ENCODE measurements around the gene SPANXN4. TPM values are rescaled to one million over a fixed set of nuclear protein-coding genes. Genes with fewer than 3 reads are reported as not detected.

Gene SPANXN4
- total RNA-seq, 1 donor from 2014 or later: not detected

DNA sequence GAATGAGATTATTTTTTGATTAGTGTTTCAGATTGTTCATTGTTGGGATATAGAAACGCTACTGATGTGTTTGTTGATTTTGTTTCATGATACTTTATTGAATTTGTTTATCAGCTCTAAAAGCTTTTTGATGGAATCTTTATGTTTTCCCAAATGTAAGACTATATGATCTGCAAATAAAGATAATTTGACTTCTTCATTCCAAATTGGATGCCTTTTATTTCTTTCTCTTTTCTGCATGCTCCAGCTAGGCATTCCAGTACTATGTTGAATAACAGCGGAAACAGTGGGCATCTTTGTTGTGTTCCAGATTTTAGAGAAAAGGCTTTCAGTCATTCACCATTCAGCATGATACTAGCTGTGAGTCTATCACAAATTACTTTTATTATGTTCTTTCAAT lies 21.8 kb downstream of the SPANXN4 start:
- Mint-ChIP-seq H3K4me1 (no peaks in the 10 kb centered on the region), H3K36me3 (no peaks in the 10 kb centered on the region), H3K27me3 (ENCODE audit: low read depth) (no peaks in the 10 kb centered on the region), H3K4me3 (no peak overlapping the region), H3K9me3 (peaks cover 69% of the 10 kb centered on the region), H3K27ac (no peak overlapping the region)
- no peak for DNase-seq (ENCODE audit: low spot score in 2 of 2, unreplicated experiment in 2 of 2)
- TF ChIP-seq, protein P1, sequence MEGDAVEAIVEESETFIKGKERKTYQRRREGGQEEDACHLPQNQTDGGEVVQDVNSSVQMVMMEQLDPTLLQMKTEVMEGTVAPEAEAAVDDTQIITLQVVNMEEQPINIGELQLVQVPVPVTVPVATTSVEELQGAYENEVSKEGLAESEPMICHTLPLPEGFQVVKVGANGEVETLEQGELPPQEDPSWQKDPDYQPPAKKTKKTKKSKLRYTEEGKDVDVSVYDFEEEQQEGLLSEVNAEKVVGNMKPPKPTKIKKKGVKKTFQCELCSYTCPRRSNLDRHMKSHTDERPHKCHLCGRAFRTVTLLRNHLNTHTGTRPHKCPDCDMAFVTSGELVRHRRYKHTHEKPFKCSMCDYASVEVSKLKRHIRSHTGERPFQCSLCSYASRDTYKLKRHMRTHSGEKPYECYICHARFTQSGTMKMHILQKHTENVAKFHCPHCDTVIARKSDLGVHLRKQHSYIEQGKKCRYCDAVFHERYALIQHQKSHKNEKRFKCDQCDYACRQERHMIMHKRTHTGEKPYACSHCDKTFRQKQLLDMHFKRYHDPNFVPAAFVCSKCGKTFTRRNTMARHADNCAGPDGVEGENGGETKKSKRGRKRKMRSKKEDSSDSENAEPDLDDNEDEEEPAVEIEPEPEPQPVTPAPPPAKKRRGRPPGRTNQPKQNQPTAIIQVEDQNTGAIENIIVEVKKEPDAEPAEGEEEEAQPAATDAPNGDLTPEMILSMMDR (IDR thresholded peaks at IDR 0.05; ENCODE audit: unreplicated experiment): no peak

DNA sequence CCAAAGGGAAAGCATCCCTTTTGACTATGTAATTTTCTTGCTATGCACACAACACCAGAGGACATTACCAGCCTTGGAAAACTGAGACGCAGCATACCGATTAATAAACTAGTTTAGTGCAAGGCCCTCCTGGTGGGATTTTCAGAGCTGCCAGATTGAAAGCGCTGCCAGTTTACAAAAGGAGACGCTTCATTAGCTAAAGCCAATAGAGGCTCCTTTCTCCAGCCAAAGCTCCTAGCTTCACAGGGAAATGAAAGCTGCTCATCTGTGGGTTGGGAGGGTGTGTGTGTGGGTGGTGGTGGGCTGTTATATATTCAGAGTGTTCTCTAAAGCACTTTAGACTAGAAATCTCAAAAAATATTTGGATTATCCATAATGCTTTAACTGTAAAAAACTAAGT lies 32.4 kb downstream of the SPANXN4 start:
- Mint-ChIP-seq H3K4me1 (no peaks in the 10 kb centered on the region), H3K27me3 (ENCODE audit: low read depth) (no peaks in the 10 kb centered on the region), H3K36me3 (no peaks in the 10 kb centered on the region), H3K4me3 (no peak overlapping the region), H3K27ac (no peak overlapping the region), H3K9me3 (peaks cover 22% of the 10 kb centered on the region)
- DNase-seq (ENCODE audit: low spot score in 2 of 2, unreplicated experiment in 2 of 2): no peak
- TF ChIP-seq, protein P1 (IDR thresholded peaks at IDR 0.05; ENCODE audit: unreplicated experiment): no peak

DNA sequence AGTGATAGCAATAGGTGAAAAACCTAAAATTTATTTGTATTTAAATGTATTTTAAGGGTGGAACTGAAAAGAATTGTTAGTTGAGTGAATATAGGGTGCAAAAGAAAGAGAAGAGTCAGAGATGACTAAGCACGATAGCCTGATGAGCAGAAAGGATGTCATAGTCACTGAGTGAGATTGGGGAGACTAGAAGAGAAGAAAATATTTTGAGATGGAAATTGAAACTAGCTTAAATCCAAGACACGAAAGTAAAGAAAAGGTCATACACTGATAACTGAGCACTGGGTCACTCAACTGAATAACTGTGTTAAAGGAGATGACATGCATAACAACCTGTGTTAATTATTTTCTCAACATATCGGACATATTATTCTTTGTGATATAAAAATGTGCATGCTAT lies 55.5 kb downstream of the SPANXN4 start:
- no peaks in the 10 kb centered on the region for H3K4me1 Mint-ChIP-seq
- no peaks in the 10 kb centered on the region for H3K36me3 Mint-ChIP-seq
- H3K4me3 Mint-ChIP-seq: no peak overlapping the region
- H3K9me3 Mint-ChIP-seq: peaks cover 59% of the 10 kb centered on the region
- H3K27me3 Mint-ChIP-seq (ENCODE audit: low read depth): no peaks in the 10 kb centered on the region
- H3K27ac Mint-ChIP-seq: no peak overlapping the region
- no peak for DNase-seq (ENCODE audit: low spot score in 2 of 2, unreplicated experiment in 2 of 2)
- TF ChIP-seq, protein P1 (IDR thresholded peaks at IDR 0.05; ENCODE audit: unreplicated experiment): no peak

DNA sequence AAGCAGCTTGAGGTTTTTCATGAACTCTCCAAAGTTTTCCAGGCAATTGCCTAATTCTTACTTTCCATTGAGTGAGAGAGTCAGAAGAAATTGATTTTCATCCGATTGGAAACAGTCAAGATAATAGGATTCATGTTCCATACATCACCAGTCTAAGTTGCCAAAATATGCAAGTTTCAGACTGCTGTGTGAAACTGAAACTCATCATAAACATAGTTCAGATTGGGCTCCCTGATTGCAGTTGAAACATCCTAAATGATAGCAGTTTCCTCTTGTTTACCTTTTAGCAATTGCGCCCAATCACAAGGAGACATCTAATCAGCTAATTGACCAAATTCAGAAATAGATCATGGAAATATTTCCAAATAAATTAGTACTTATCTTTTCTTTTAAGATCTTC lies 56.8 kb downstream of the SPANXN4 start:
- DNase-seq (ENCODE audit: low spot score in 2 of 2, unreplicated experiment in 2 of 2): no peak
- H3K4me1 Mint-ChIP-seq: no peaks in the 10 kb centered on the region
- H3K4me3 Mint-ChIP-seq: no peak overlapping the region
- TF ChIP-seq, protein P1 (IDR thresholded peaks at IDR 0.05; ENCODE audit: unreplicated experiment): no peak
- H3K36me3 Mint-ChIP-seq: no peaks in the 10 kb centered on the region
- H3K9me3 Mint-ChIP-seq: peaks cover 48% of the 10 kb centered on the region
- no peak overlapping the region for H3K27ac Mint-ChIP-seq
- H3K27me3 Mint-ChIP-seq (ENCODE audit: low read depth): no peaks in the 10 kb centered on the region
